PC-9 (cell line): ENCODE data around the gene MTA1. TPM values are rescaled to one million over a fixed set of nuclear protein-coding genes. Genes with fewer than 3 reads are reported as not detected.

Experiments used
- BruUV-seq: library from RNA; stranded (reverse); fragments of 400-500 nt; replicated peaks from 2 replicates; lab custom pipeline; 2021; lab: Mats Ljungman, UMichigan
- CTCF ChIA-PET: fragments of 300-600 bp; sonication (Branson Sonifier 250); formaldehyde crosslinking; loops from one replicate; lab custom pipeline; 2022; ENCODE audit warnings: antibody characterized with exemption; lab: Charles Lee
- POLR2A ChIA-PET: fragments of 300-600 bp; sonication (Branson Sonifier 250); formaldehyde crosslinking; loops from one replicate; lab custom pipeline; 2022; ENCODE audit warnings: antibody characterized with exemption; ENCODE audit not compliant: unreplicated experiment; lab: Charles Lee
- DNase-seq, 2 experiments: peaks; one replicate each; pipeline versions ENCODE4 v3.0.0 to v3.0.0-alpha.2; 2015 to 2022; ENCODE audit warnings: mixed read lengths in 1 of 2
- H2AFZ ChIP-seq: fragments of 200-600 bp; sonication (generic); 2 replicates; pipeline ENCODE4 v1.8.1; 2017; ENCODE audit warnings: antibody characterized with exemption
- H3F3A ChIP-seq: fragments of 200-600 bp; sonication (generic); 2 replicates; pipeline ENCODE4 v1.8.1; 2017; ENCODE audit warnings: antibody characterized with exemption, mild to moderate bottlenecking, low read depth; ENCODE audit not compliant: insufficient read depth
- H3K27ac ChIP-seq: fragments of 200-600 bp; sonication (generic); 2 replicates; pipeline ENCODE4 v1.6.1; 2016; ENCODE audit warnings: mixed run types
- H3K27me3 ChIP-seq: fragments of 200-600 bp; sonication (generic); 2 replicates; pipeline ENCODE4 v1.6.1; 2016; ENCODE audit warnings: low read depth, mixed run types; ENCODE audit not compliant: insufficient read depth
- H3K36me3 ChIP-seq: fragments of 200-600 bp; sonication (generic); 2 replicates; pipeline ENCODE4 v1.6.1; 2016; ENCODE audit warnings: low read depth, mixed run types
- H3K4me1 ChIP-seq: fragments of 200-600 bp; sonication (generic); replicated peaks from 2 replicates; pipeline ENCODE4 v1.6.1; 2016; ENCODE audit warnings: mixed run types; ENCODE audit not compliant: insufficient read depth
- H3K4me2 ChIP-seq: fragments of 200-600 bp; sonication (generic); 2 replicates; pipeline ENCODE4 v1.6.1; 2017; ENCODE audit warnings: mixed run types
- H3K4me3 ChIP-seq: fragments of 200-600 bp; sonication (generic); 2 replicates; pipeline ENCODE4 v1.6.1; 2016; ENCODE audit warnings: mixed run types
- H3K79me2 ChIP-seq: fragments of 200-600 bp; sonication (generic); 2 replicates; pipeline ENCODE4 v1.6.1; 2017; ENCODE audit warnings: low read depth, mixed run types
- H3K9me2 ChIP-seq: fragments of 200-600 bp; sonication (generic); 2 replicates; pipeline ENCODE4 v1.8.1; 2017; ENCODE audit warnings: mild to moderate bottlenecking; ENCODE audit not compliant: insufficient read depth
- H3K9me3 ChIP-seq: fragments of 200-600 bp; sonication (generic); 2 replicates; pipeline ENCODE4 v1.8.1; 2016; ENCODE audit warnings: low read depth; ENCODE audit not compliant: insufficient read depth
- H4K20me1 ChIP-seq: fragments of 200-600 bp; sonication (generic); 2 replicates; pipeline ENCODE4 v1.8.1; 2017; ENCODE audit not compliant: insufficient read depth
- CTCF ChIP-seq: fragments of 200-600 bp; sonication (generic); conservative IDR thresholded peaks from 2 replicates; pipeline ENCODE4 v1.6.1; 2017; ENCODE audit warnings: mixed run types, antibody characterized with exemption, mild to moderate bottlenecking, moderate library complexity
- EZH2 ChIP-seq: fragments of 200-600 bp; sonication (generic); IDR thresholded peaks from 2 replicates; pipeline ENCODE4 v1.8.0; 2017; ENCODE audit warnings: antibody characterized with exemption, low read depth
- intact Hi-C: fragments of 100-400 bp; cut with micrococcal nuclease; formaldehyde crosslinking; loops from one replicate; pipeline ENCODE4 v1.10.0; 2022; ENCODE audit not compliant: unreplicated experiment
- total RNA-seq: library from RNA; stranded (reverse); gene quantifications from 2 replicates; pipeline ENCODE4 v1.2.3, GENCODE V29; 2021

The MTA1 gene
- total RNA-seq, 1 experiment from 2014 or later: 124 TPM

GRCh38 chr14:105500036-105500725 lies 80.6 kb downstream of the MTA1 start:
- BruUV-seq: no TSS peak
- no peak for DNase-seq
- ChIA-PET POLR2A (no interaction called here), CTCF (no interaction called here)
- Histone ChIP-seq H3F3A (0 out of 2 replicates have a peak, but pooled peaks cover 3% of the 10 kb centered on the region), H3K27me3 (no peaks in the 10 kb centered on the region), H3K4me3 (no peak overlapping the region), H3K9me3 (no peaks in the 10 kb centered on the region), H3K27ac (no peak overlapping the region), H3K4me2 (no peak overlapping the region), H3K36me3 (no peaks in the 10 kb centered on the region), H3K79me2 (no peaks in the 10 kb centered on the region), H2AFZ (no peak overlapping the region), H3K4me1 (no peaks in the 10 kb centered on the region), H3K9me2 (no peaks in the 10 kb centered on the region), H4K20me1 (no peaks in the 10 kb centered on the region)
- TF ChIP-seq EZH2: no peak
- no peak for TF ChIP-seq CTCF
- intact Hi-C loops: no loop called here

GRCh38 chr14:105500726-105501101 lies 81.1 kb downstream of the MTA1 start:
- no peaks in the 10 kb centered on the region for H3K36me3 ChIP-seq
- ChIA-PET CTCF (no interaction called here), POLR2A (no interaction called here)
- H3K79me2 ChIP-seq: no peaks in the 10 kb centered on the region
- no peak overlapping the region for H3K4me2 ChIP-seq
- H3F3A ChIP-seq: 0 out of 2 replicates have a peak, but pooled peaks cover 3% of the 10 kb centered on the region
- H3K4me1 ChIP-seq: no peaks in the 10 kb centered on the region
- TF ChIP-seq EZH2: no peak
- TF ChIP-seq CTCF: no peak
- no peak overlapping the region for H2AFZ ChIP-seq
- H3K4me3 ChIP-seq: no peak overlapping the region
- no peaks in the 10 kb centered on the region for H3K27me3 ChIP-seq
- H4K20me1 ChIP-seq: no peaks in the 10 kb centered on the region
- BruUV-seq: TSS peak; percentile 6
- H3K27ac ChIP-seq: no peak overlapping the region
- no peak for DNase-seq
- H3K9me2 ChIP-seq: no peaks in the 10 kb centered on the region
- no peaks in the 10 kb centered on the region for H3K9me3 ChIP-seq
- intact Hi-C loops: no loop called here

GRCh38 chr14:105501504-105502291 lies 82.1 kb downstream of the MTA1 start:
- Histone ChIP-seq H3K9me2 (no peaks in the 10 kb centered on the region), H3K4me2 (no peak overlapping the region), H3F3A (0 out of 2 replicates have a peak, but pooled peaks cover 3% of the 10 kb centered on the region), H4K20me1 (no peaks in the 10 kb centered on the region), H2AFZ (no peak overlapping the region), H3K4me1 (no peaks in the 10 kb centered on the region), H3K36me3 (no peaks in the 10 kb centered on the region), H3K27ac (no peak overlapping the region), H3K4me3 (no peak overlapping the region), H3K79me2 (no peaks in the 10 kb centered on the region), H3K27me3 (0 out of 2 replicates have a peak, but pooled peaks cover 9% of the 10 kb centered on the region), H3K9me3 (no peaks in the 10 kb centered on the region)
- BruUV-seq: no TSS peak
- ChIA-PET POLR2A (no interaction called here), CTCF (no interaction called here)
- no peak for TF ChIP-seq CTCF
- no peak for TF ChIP-seq EZH2
- peak in 1 of 2 experiments; percentile 17 for DNase-seq
- intact Hi-C loops: no loop called here
